GM15510 (cell line): Measurements from ENCODE around the gene SH3PXD2A.

Source experiments
- POLR2A ChIP-seq: IDR thresholded peaks from 3 replicates; pipeline ENCODE4 v1.6.1; 2011; ENCODE audit warnings: borderline replicate concordance; ENCODE audit not compliant: insufficient read length; ENCODE audit errors: extremely low read depth

The SH3PXD2A gene

GRCh38 chr10:103855852-103856796, 748 bp upstream of the SH3PXD2A start:
- TF ChIP-seq POLR2A = no peak

- no peak for TF ChIP-seq POLR2A
Measured at GRCh38 chr10:103854686-103855391, 537 bp downstream of the SH3PXD2A start.

- TF ChIP-seq POLR2A = no peak
Measured at GRCh38 chr10:103854265-103854685, 1.1 kb downstream of the SH3PXD2A start.

- TF ChIP-seq POLR2A = no peak
Measured at GRCh38 chr10:103853428-103854264, 1.7 kb downstream of the SH3PXD2A start.

GRCh38 chr10:103852856-103853255, 2.5 kb downstream of the SH3PXD2A start:
- TF ChIP-seq POLR2A = no peak

- TF ChIP-seq POLR2A = no peak
Measured at GRCh38 chr10:103852189-103852711, 3.1 kb downstream of the SH3PXD2A start.

GRCh38 chr10:103851261-103851660, 4.1 kb downstream of the SH3PXD2A start:
- TF ChIP-seq POLR2A = no peak

- TF ChIP-seq POLR2A = no peak
Measured at GRCh38 chr10:103850572-103850895, 4.8 kb downstream of the SH3PXD2A start.

- no peak for TF ChIP-seq POLR2A
Measured at GRCh38 chr10:103849880-103850571, 5.3 kb downstream of the SH3PXD2A start.

GRCh38 chr10:103849212-103849877, 6.0 kb downstream of the SH3PXD2A start:
- TF ChIP-seq POLR2A = no peak

- no peak for TF ChIP-seq POLR2A
Measured at GRCh38 chr10:103847909-103848468, 7.4 kb downstream of the SH3PXD2A start.

- no peak for TF ChIP-seq POLR2A
Measured at GRCh38 chr10:103847346-103847745, 8.0 kb downstream of the SH3PXD2A start.

- TF ChIP-seq POLR2A = no peak
Measured at GRCh38 chr10:103845972-103846371, 9.4 kb downstream of the SH3PXD2A start.
